ENCODE results near the gene KCND2.
"Not testable (repeated sequence)": the region's sequence is repeated elsewhere in the genome, so short reads cannot be mapped to it uniquely, and the experiment has no call there.

DNA sequence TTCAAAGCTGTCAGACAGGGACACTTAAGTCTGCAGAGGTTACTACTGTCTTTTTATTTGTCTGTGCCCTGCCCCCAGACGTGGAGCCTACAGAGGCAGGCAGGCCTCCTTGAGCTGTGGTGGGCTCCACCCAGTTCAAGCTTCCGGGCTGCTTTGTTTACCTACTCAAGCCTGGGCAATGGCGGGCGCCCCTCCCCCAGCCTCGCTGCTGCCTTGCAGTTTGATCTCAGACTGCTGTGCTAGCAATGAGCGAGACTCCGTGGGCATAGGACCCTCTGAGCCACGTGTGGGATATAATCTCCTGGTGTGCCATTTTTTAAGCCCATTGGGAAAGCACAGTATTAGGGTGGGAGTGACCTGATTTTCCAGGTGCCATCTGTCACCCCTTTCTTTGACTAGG is 32.6 kb upstream of the KCND2 start:
- not testable (repeated sequence) for TF ChIP-seq POLR2AphosphoS5 (IDR thresholded peaks at IDR 0.05; ENCODE audit: low read depth, low read length); POLR2A (IDR thresholded peaks at IDR 0.05; ENCODE audit: low read depth, low read length); TAF1 (IDR thresholded peaks at IDR 0.05; ENCODE audit: borderline replicate concordance, low read depth, low read length)
